H7 (cell line): ENCODE results near the gene HAUS7. TPM values are rescaled to one million over a fixed set of nuclear protein-coding genes. Genes with fewer than 3 reads are reported as not detected.

Source experiments
- DNase-seq: peaks from one replicate; pipeline ENCODE4 v3.0.0; 2012
- H3K27me3 ChIP-seq: 2 replicates; pipeline ENCODE4 v1.6.0; 2011; ENCODE audit warnings: mild to moderate bottlenecking, low read length; ENCODE audit not compliant: control insufficient read depth, insufficient read depth
- H3K36me3 ChIP-seq: replicated peaks from 2 replicates; pipeline ENCODE4 v1.5.1; 2011; ENCODE audit warnings: low read length; ENCODE audit not compliant: control insufficient read depth, insufficient read depth
- H3K4me3 ChIP-seq: 2 replicates; pipeline ENCODE4 v1.5.1; 2011; ENCODE audit warnings: low read depth, mild to moderate bottlenecking, control low read depth, low read length, moderate library complexity; ENCODE audit not compliant: insufficient read depth
- total RNA-seq: library from RNA; depleted of rRNA; stranded (reverse); fragments of >200 nt; shearing (Covaris generic); gene quantifications from 2 replicates; pipeline ENCODE4 v1.2.3, GENCODE V29; 2014

The HAUS7 gene
- total RNA-seq, 1 experiment from 2014 or later: 47.2 TPM

DNA sequence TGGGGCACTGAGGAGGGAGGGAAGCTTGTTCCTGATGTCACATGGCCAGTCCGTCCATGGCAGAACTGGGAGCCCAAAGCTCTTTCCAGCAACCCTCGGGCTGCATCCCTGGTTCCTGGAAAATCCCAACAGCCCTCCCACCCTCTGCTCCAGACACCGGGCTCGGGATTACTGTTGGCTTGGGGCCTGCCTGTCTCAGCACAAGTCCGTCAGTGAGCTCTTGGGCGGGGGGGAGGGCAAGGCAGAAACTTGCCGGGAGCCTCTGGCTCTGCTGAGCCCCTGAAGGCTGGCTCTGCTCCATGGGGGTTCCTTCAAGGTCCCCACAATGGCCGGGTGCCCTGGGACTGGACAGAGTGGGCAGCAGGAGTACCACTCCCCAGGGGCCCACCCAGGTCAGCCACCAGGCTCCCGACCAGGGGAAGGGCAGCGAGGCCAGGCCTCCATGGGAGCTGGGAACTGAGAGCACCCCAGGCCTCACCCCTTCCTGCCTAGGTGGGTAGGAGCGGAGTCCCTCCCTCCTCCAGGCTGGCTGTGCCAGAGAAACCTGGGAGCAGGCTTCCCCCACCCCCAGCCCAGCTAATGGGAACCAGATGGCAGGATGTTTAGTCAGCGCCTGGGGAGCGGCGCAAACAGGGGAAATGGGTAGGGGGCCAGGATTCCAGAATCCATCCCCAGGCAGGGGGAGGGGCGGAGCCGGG, 6.4 kb upstream of the HAUS7 start:
- no peak overlapping the region for H3K4me3 ChIP-seq
- H3K27me3 ChIP-seq: peaks cover 19% of the 10 kb centered on the region
- DNase-seq: peak; percentile 78
- H3K36me3 ChIP-seq: no peaks in the 10 kb centered on the region

DNA sequence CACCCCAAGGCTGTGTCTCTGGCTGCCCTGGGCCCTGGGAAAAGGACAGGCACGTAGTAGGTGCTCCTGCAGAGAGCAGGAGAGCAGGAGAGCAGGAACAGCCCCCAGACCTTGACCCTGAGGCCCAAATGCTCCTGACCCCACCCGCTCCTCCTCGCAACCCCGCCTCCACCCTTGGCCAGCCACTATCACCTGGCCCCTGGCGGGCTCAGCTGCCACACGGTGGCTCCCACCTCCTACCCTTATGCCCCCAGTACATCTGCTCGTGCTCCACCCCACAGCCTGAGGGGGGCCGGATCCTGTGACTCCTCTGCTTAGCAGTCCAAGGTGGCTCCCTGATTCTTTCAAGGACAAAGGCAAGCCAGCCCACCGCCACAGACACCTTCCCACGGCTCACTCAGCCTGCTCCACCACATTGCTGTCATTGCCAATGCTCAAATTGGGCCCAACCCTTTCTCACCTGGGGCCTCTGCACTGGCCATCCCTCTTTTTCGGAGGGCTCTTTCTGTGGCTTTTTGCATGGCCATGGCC, 5.4 kb upstream of the HAUS7 start:
- DNase-seq: no peak
- Histone ChIP-seq H3K27me3 (peaks cover 19% of the 10 kb centered on the region), H3K4me3 (no peak overlapping the region), H3K36me3 (no peaks in the 10 kb centered on the region)

DNA sequence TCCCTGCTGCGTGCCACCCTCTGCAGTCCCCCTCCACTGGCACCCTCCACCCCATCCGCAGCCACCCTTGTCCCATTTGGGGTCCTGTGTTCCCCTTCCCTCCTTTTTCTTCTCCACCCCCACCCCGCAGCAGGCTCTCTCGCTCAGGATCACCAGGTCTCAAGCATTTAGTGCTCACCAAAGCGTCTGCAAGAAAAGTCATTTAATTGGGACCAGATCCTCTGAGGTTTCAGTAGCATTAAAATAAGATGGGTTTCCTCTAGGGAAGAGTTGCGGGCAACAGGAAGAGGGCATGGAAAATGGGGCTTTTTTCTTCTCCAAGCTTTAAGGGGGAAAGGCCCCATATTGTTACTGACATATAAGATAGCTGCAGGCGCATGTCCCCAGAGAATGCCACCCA, 4.9 kb upstream of the HAUS7 start:
- peaks cover 19% of the 10 kb centered on the region for H3K27me3 ChIP-seq
- no peak overlapping the region for H3K4me3 ChIP-seq
- no peaks in the 10 kb centered on the region for H3K36me3 ChIP-seq
- DNase-seq: no peak

DNA sequence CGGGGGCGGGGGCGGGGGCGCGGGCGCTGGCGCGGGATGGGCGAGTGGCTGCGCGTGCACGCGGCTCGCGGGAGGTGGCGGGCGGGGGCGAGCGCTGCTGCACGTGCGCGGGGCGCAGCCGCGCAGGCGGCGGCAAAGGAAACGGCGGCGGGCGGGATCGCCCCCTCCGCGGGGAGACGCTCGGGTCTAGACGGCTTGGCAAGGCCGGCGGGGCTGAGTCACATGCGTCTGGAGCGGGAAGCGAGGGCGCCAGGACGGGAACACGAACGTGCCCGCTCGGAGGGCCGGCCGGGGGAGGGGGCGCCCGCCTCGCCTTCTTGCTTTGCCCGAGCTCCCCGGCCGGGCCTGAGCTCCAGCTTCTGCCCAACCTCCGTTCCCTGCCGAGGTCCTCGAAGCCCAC, 4.3 kb upstream of the HAUS7 start:
- peak; percentile 90 for DNase-seq
- no peaks in the 10 kb centered on the region for H3K36me3 ChIP-seq
- peak overlapping the region; percentile 3; the same call in 1 of the 2 replicates for H3K4me3 ChIP-seq
- H3K27me3 ChIP-seq: peaks cover 19% of the 10 kb centered on the region

DNA sequence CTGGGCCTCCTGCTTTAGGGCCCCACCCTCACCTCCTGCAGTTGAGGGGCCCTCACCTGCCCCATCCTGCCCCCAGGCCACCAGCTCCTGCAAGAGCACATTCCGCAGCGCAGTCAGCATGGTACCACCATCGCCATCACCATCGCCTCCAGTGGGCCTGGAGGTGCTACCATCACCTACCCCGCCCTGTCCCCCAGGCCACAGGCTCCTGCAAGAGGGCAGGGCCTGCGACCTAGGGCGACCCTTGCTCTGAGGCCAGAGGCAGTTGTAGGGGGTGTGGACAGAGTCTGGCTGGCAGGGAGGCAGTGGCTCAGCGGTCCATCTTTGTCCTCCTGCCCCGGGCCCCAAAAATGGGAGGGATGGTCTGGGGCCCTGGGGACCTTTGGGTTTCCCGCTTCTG, 3.9 kb upstream of the HAUS7 start:
- H3K27me3 ChIP-seq: peaks cover 19% of the 10 kb centered on the region
- no peaks in the 10 kb centered on the region for H3K36me3 ChIP-seq
- no peak for DNase-seq
- H3K4me3 ChIP-seq: no peak overlapping the region

DNA sequence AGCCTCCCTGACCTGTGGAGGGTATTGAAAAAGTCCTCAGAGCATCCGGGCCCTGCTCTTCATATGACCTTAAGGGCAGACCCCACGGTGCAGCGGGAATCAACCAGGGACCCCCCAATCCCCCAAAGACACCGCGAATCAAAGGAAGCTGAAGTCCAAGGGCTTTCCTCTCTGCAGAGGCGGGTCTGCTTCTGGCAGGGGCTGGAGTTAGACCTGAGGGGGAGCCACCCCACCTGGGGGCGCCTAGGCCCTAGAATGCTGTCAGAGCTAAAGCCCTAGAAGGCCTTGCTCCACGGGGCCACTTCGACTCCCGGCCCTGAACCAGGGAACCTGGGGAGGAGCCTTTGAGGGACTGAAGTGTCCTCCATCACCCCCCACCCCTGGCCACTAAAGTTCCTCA, 2.8 kb upstream of the HAUS7 start:
- no peaks in the 10 kb centered on the region for H3K36me3 ChIP-seq
- DNase-seq: no peak
- no peak overlapping the region for H3K4me3 ChIP-seq
- H3K27me3 ChIP-seq: peaks cover 19% of the 10 kb centered on the region

DNA sequence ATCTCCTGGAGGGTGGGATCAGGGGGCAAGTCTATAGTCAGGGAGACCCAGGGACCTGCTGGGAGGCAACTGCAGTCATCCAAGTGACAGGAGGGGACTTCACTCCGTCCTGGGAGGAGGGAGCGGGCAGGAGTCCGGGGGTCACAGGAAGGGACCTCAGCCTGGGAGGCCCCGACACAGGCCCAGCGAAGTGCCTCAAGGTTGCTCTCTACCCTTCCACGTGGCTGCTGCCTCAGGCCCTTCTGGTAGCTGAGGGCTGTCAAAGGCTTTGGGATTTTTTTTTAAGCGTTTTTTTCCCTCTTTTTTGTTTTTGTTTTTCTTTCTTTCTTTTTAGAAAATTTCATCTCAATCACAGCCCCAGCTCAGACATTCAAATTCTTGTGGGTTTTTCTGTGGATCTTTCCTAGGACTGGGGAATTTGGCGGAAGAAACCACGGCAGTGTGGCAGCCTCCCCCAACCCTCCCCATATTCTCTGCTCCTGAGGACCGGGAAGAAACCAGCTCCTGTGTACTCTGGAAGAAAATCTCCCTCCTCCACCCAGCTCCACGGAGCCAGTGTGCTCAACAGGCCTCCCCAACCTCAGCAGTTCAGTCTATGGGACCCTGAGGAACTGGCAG, 1.4 kb upstream of the HAUS7 start:
- no peak for DNase-seq
- Histone ChIP-seq H3K36me3 (no peaks in the 10 kb centered on the region; the same call in 1 of the 2 replicates), H3K27me3 (peaks cover 19% of the 10 kb centered on the region), H3K4me3 (no peak overlapping the region)

DNA sequence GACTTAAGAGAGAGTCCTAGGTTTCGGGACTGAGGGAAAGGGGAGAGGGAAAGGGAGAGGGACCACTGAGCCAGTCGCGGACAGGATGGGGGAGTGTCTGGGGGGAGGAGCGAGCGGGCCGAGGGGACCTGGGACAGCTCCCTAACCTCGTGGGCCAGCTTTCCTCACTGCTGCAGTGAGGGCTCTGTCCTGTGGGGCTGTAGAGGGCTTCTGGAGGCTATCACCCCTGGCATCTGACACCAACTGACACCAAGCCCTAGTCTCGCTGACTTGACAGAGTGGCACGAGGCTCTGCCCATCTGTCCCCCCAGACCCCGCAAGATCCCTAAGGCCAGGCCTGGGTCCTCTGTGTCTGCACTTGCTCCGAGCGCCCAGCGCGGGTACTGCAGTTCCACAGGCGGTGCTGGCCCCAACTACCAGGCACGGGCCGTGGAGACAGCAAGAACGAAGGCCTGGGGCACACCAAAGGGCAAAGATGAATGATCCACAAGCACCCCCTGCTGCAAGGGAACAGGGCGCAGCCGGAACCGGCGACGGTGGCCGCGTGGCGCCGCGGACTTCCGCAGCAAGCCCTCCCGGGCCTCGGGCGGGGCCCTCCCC, 465 bp downstream of the HAUS7 start:
- H3K27me3 ChIP-seq: peaks cover 7% of the 10 kb centered on the region
- DNase-seq: peak; percentile 82
- no peaks in the 10 kb centered on the region; the same call in 1 of the 2 replicates for H3K36me3 ChIP-seq

DNA sequence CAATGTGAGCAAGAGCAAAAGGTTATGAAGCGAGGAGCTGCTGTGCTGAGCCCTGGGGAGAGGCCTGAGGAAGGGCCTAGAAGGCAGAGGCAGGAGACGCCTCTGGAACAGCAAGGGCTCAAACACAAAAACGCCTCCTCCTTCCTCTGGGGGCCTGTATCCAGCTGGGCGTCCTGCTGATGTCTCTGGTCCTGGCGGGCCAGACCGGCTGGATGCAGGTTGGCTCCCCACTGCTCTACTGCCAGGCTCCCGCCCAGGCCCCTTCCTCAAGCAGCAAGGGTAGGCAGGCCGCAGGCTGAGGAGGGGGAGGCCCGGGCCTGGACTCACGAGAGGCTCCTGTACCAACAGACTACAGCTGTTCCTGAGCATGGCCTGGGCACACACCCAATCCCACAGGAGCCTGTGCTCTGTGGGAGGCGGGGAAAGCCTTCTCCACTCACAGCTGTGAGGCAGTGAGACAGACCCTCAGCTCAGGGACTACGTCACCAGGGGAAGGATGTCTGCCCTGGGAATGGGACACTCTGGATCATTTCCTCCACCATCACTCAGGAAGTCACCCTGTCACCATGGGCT, 2.3 kb downstream of the HAUS7 start:
- no peaks in the 10 kb centered on the region for H3K27me3 ChIP-seq
- H3K4me3 ChIP-seq: no peak overlapping the region
- no peak for DNase-seq
- H3K36me3 ChIP-seq: no peaks in the 10 kb centered on the region; the same call in 1 of the 2 replicates

More for the DNA sequence above, 465 bp downstream of the HAUS7 start:
- peak overlapping the region; percentile 77 for H3K4me3 ChIP-seq

DNA sequence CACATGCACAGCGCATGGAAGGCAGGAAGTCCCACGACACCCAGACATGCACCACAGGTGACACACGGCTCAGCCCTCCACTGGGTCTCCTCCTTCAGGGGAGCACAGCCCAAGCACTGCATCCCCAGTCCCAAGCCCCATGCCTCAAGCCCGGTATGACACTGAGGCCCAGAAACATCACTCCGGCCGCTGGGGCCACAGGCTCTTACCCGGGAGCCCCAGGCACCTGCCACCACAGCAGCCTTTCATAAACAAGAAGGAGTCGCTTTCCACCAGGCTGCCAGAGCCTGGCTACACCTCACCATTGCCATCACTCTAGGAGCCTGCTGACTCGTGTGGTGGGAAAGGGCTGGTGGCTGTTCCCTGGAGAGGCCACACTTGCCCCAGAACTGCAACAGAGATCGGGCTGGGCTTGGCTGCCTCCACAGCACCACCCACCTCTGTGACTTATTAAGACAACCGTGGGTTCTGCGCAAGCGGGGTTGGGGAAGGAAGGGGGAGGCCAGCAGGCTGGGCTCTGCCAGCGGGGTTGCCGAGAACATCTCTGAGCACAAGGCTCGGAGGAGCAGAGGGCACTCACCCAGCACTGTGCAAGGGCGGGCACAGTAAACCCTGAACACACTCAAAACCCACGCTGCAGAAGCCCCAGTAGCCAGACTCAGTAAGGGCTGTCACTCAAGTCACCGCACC, 4.5 kb downstream of the HAUS7 start:
- H3K4me3 ChIP-seq: no peak overlapping the region
- no peaks in the 10 kb centered on the region; the same call in 1 of the 2 replicates for H3K36me3 ChIP-seq
- no peak for DNase-seq
- no peaks in the 10 kb centered on the region for H3K27me3 ChIP-seq

DNA sequence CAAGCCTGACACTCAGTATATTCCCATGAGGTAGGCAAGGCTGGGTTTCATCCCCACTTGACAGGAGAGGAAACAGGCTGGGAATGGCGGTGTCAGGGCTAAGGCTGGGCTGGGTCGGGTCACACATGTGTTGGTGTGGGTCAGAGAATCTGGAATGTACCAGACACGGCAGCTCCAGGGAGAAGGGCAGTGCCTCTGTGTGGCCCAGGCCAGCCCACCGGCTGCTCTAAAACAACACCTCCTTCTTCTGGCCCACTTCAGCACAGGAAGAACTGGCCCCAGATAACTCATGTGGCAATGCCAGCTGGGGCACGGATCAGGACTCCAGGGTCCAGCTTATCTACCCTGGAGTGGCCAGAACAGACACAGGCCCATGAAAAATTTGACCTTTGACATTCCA, 6.3 kb downstream of the HAUS7 start:
- no peak for DNase-seq
- Histone ChIP-seq H3K4me3 (no peak overlapping the region), H3K36me3 (no peaks in the 10 kb centered on the region; the same call in 1 of the 2 replicates), H3K27me3 (no peaks in the 10 kb centered on the region)

DNA sequence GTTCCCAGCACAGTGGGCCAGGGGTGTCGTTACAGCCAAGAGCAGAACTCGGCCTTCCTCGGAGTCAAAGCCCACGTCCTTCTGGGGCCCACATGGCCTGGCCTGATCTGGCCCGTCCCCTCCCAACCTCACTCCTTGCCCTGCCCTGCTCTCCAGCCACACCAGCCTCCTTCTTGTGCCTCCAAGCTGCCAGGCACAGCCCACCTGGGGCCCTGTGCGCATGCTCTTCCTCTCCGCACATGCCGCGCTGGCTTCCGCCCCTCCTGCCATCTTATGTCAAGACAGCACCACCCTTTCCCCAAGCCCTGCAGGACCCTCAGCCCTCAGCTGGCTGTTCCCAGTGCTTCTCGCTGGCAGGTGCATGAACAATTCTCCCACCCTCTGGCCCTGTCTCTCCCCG, 6.8 kb downstream of the HAUS7 start:
- Histone ChIP-seq H3K4me3 (no peak overlapping the region), H3K36me3 (no peaks in the 10 kb centered on the region; the same call in 1 of the 2 replicates), H3K27me3 (no peaks in the 10 kb centered on the region)
- DNase-seq: no peak

DNA sequence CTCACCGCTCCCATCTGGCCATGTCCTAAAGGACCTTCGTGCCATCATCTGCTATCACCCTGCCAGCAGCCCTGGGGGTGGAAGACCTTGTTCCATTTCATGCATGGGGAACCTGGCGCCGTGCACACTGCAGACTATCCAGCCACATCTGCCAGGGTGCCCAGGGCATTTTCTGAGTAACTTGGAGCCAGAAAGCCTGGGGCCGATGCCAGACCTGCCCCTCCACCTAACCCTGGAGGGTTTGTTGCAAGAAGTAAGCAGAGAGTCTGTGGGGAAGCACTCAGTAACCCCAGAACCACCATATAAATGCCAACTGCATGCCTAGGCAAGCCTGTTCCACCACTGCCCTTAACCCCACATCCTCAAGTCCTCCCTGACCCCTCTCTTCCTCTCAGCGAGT, 7.3 kb downstream of the HAUS7 start:
- no peaks in the 10 kb centered on the region for H3K27me3 ChIP-seq
- no peak for DNase-seq
- no peaks in the 10 kb centered on the region; the same call in 1 of the 2 replicates for H3K36me3 ChIP-seq
- H3K4me3 ChIP-seq: no peak overlapping the region

DNA sequence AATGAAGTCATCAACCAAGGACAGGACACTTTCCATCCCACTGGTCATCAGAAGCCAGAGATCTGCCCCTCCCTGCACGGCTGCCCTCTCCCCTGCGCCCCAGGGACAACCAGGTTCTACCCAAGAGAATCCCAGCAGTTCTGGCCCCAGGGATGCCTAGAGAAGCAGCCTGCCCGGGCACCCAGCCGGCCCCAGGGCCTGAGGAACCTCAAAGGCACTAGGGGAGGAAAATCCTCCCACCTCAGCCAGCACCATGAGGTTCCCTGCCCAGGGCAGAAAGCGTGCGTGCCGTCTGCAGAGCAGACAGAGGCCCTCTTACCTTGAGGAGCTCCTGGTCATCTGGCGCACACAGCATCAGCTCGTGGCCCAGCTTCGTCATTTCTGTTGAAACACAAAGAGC, 8.1 kb downstream of the HAUS7 start:
- H3K4me3 ChIP-seq: no peak overlapping the region
- DNase-seq: no peak
- H3K36me3 ChIP-seq: no peaks in the 10 kb centered on the region; the same call in 1 of the 2 replicates
- no peaks in the 10 kb centered on the region for H3K27me3 ChIP-seq
